Head of caudate nucleus (tissue), 42 donors: ENCODE measurements around the gene ABCC9.
A peak's percentile ranks its signal among the peaks of the same experiment; 100 is the strongest.

Experiments
- DNase-seq, 42 donors: peaks; one replicate each; pipeline versions ENCODE4 v3.0.0 to v3.0.0-alpha.2; 2020 to 2021; ENCODE audit warnings: mixed read lengths in 7 of 42
- intact Hi-C: fragments of 100-400 bp; cut with DNase I; formaldehyde crosslinking; loops from one replicate; pipeline ENCODE4 v1.15.0; 2022

Gene ABCC9

GRCh38 chr12:21940549-21941505 is at the start of gene ABCC9:
Gene ABCC9 (minus strand): TSS chr12:21941426. CDS start chr12:21936674, 4,752 bp downstream.
- peak in 34 of 42 donors; percentile 3 to 61 (median 22) for DNase-seq
- intact Hi-C loops = no loop called here

- intact Hi-C loops = loop anchor here (10.0 kb wide), 1 partner anchor 295 kb away; no protein-coding TSS in a partner anchor
- peak in 6 of 42 donors; percentile 3 to 47 (median 8) for DNase-seq
Observed at GRCh38 chr12:21989819-21990412, 48.7 kb upstream of the ABCC9 start.

- intact Hi-C loops = loop anchor here (10.0 kb wide), 1 partner anchor 294 kb away; no protein-coding TSS in a partner anchor
- no peak for DNase-seq
Observed at GRCh38 chr12:21988619-21989018, 47.4 kb upstream of the ABCC9 start.

- intact Hi-C loops = loop anchor here (10.0 kb wide), 1 partner anchor 293 kb away; no protein-coding TSS in a partner anchor
- DNase-seq = no peak
Observed at GRCh38 chr12:21987755-21988154, 46.5 kb upstream of the ABCC9 start.

- no peak for DNase-seq
- intact Hi-C loops = loop anchor here (10.0 kb wide), 1 partner anchor 290 kb away; no protein-coding TSS in a partner anchor
Observed at GRCh38 chr12:21985155-21985554, 43.9 kb upstream of the ABCC9 start.

GRCh38 chr12:21984375-21984774 is 43.1 kb upstream of the ABCC9 start:
- intact Hi-C loops = loop anchor here (10.0 kb wide), 1 partner anchor 290 kb away; no protein-coding TSS in a partner anchor
- no peak for DNase-seq

GRCh38 chr12:21983095-21983494 is 41.9 kb upstream of the ABCC9 start:
- DNase-seq = no peak
- intact Hi-C loops = loop anchor here (10.0 kb wide), 1 partner anchor 288 kb away; no protein-coding TSS in a partner anchor

- intact Hi-C loops = loop anchor here (10.0 kb wide), 1 partner anchor 286 kb away; no protein-coding TSS in a partner anchor
- DNase-seq = no peak
Observed at GRCh38 chr12:21980544-21980943, 39.3 kb upstream of the ABCC9 start.

GRCh38 chr12:21975293-21975692 is 34.1 kb upstream of the ABCC9 start:
- DNase-seq = no peak
- intact Hi-C loops = no loop called here

- no peak for DNase-seq
Observed at GRCh38 chr12:21973221-21973620, 32.0 kb upstream of the ABCC9 start.

GRCh38 chr12:21972055-21972454 is 30.8 kb upstream of the ABCC9 start:
- no peak for DNase-seq
- intact Hi-C loops = no loop called here

More at GRCh38 chr12:21973221-21973620, 32.0 kb upstream of the ABCC9 start:
- intact Hi-C loops = no loop called here

GRCh38 chr12:21971344-21971743 is 30.1 kb upstream of the ABCC9 start:
- DNase-seq = no peak
- intact Hi-C loops = no loop called here

- intact Hi-C loops = no loop called here
- DNase-seq = no peak
Observed at GRCh38 chr12:21962821-21963220, 21.6 kb upstream of the ABCC9 start.

- no peak for DNase-seq
Observed at GRCh38 chr12:21962236-21962635, 21.0 kb upstream of the ABCC9 start.

GRCh38 chr12:21950649-21951048 is 9.4 kb upstream of the ABCC9 start:
- DNase-seq = no peak
- intact Hi-C loops = no loop called here

More at GRCh38 chr12:21962236-21962635, 21.0 kb upstream of the ABCC9 start:
- intact Hi-C loops = no loop called here

GRCh38 chr12:21949036-21949435 is 7.8 kb upstream of the ABCC9 start:
- no peak for DNase-seq
- intact Hi-C loops = no loop called here

- DNase-seq = no peak
- intact Hi-C loops = no loop called here
Observed at GRCh38 chr12:21946983-21947382, 5.8 kb upstream of the ABCC9 start.

- intact Hi-C loops = no loop called here
- DNase-seq = no peak
Observed at GRCh38 chr12:21945002-21945401, 3.8 kb upstream of the ABCC9 start.

GRCh38 chr12:21942377-21942703 is 1.1 kb upstream of the ABCC9 start:
- DNase-seq = no peak
- intact Hi-C loops = no loop called here
